Thyroid gland (tissue), 4 donors: ENCODE results near the gene RIC8B.

Experiments used
- POLR2A ChIP-seq, 2 donors: fragments of 450-650 bp; IDR thresholded peaks; one replicate each; pipeline ENCODE4 v1.6.1; 2017; ENCODE audit warnings: antibody characterized with exemption in 2 of 2, mild to moderate bottlenecking in 2 of 2, moderate library complexity in 1 of 2
- TF ChIP-seq, protein P1 (sequence below), 6 experiments: fragments of 200-600 bp in 3 of 6; fragments of 450-650 bp in 3 of 6; sonication (generic) in 3 of 6; IDR thresholded peaks; one replicate each; pipeline ENCODE4 v1.5.1; 2016 to 2019; ENCODE audit warnings: antibody characterized with exemption in 6 of 6, mild to moderate bottlenecking in 2 of 6, inconsistent platforms in 1 of 6, moderate library complexity in 1 of 6

DNA sequence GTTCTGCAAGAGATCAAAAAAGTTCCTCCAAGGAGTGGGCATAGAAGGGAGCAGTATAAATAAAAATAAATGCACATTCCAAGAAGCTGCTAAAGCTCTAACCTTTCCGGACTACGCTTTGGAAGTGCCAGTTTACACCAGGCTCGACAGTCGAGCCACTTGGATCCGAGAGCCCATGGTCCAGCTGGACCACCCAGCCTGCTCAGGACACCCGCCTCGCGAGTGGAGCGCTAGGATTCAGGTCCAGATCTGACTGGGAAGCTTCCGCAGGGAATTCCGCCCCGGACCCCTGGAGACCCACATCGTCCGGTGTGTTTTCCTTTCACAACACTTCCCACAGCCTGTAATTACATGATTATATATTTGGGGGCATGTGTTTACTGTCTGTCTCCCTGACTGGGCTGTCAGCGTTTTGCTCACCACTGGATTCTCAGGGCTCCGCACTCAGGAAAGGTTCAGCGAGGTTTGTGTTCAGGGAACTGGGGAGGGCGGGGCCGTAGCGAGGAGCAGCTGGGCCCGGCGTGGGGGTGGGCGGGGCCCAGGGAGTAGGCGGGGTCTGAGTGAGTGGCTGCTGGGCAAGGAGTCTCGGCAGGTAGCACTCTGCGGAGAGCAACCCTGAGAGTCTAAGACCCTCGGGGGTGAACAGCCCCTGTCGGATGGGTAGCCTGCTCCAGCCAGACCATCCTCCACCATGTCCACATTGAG is 128.9 kb downstream of the RIC8B start:
- TF ChIP-seq, protein P1, sequence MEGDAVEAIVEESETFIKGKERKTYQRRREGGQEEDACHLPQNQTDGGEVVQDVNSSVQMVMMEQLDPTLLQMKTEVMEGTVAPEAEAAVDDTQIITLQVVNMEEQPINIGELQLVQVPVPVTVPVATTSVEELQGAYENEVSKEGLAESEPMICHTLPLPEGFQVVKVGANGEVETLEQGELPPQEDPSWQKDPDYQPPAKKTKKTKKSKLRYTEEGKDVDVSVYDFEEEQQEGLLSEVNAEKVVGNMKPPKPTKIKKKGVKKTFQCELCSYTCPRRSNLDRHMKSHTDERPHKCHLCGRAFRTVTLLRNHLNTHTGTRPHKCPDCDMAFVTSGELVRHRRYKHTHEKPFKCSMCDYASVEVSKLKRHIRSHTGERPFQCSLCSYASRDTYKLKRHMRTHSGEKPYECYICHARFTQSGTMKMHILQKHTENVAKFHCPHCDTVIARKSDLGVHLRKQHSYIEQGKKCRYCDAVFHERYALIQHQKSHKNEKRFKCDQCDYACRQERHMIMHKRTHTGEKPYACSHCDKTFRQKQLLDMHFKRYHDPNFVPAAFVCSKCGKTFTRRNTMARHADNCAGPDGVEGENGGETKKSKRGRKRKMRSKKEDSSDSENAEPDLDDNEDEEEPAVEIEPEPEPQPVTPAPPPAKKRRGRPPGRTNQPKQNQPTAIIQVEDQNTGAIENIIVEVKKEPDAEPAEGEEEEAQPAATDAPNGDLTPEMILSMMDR (IDR thresholded peaks at IDR 0.05), result no peak
- no peak for TF ChIP-seq POLR2A (IDR thresholded peaks at IDR 0.05)
